HG02884 (cell line): ENCODE data around the gene TRIM34.
"Not testable (repeated sequence)": the region's sequence is repeated elsewhere in the genome, so short reads cannot be mapped to it uniquely, and the experiment has no call there.

Source experiments
- ATAC-seq: cut with Tn5 transposase; IDR thresholded peaks from one replicate; pipeline ENCODE4 v1.9.1; 2021; ENCODE audit warnings: mild to moderate bottlenecking, moderate library complexity; ENCODE audit not compliant: unreplicated experiment

TRIM34 gene

GRCh38 chr11:5624489-5625279 is at the start of gene TRIM34:
Gene TRIM34 (plus strand): TSS chr11:5625001. CDS start chr11:5632332, 7,331 bp downstream.
- peak; percentile 96 for ATAC-seq

- ATAC-seq, result no peak
These were observed 49.6 kb upstream of the TRIM34 start for GRCh38 chr11:5575152-5575551.

GRCh38 chr11:5577101-5577500 is 47.7 kb upstream of the TRIM34 start:
- no peak for ATAC-seq

- ATAC-seq, result no peak
These were observed 44.2 kb upstream of the TRIM34 start, which contains the start of gene OR52B6 for GRCh38 chr11:5580577-5580976. Gene OR52B6 (plus strand): TSS chr11:5580877. CDS start chr11:5580877, 0 bp downstream.

- no peak for ATAC-seq
These were observed 43.8 kb upstream of the TRIM34 start for GRCh38 chr11:5581014-5581413.

GRCh38 chr11:5584458-5584857 is 40.3 kb upstream of the TRIM34 start:
- not testable (repeated sequence) for ATAC-seq

- not testable (repeated sequence) for ATAC-seq
These were observed 34.9 kb upstream of the TRIM34 start for GRCh38 chr11:5589906-5590305.

- no peak for ATAC-seq
These were observed 33.2 kb upstream of the TRIM34 start for GRCh38 chr11:5591613-5592012.

GRCh38 chr11:5592615-5593014 is 32.2 kb upstream of the TRIM34 start:
- ATAC-seq, result no peak

- no peak for ATAC-seq
These were observed 31.7 kb upstream of the TRIM34 start for GRCh38 chr11:5593146-5593545.

- ATAC-seq, result no peak
These were observed 28.1 kb upstream of the TRIM34 start, which contains the start of gene TRIM6 for GRCh38 chr11:5596607-5597201. Gene TRIM6 (plus strand): TSS chr11:5596637. CDS start chr11:5596898, 261 bp downstream.

GRCh38 chr11:5597953-5598352 is 26.8 kb upstream of the TRIM34 start:
- no peak for ATAC-seq

- ATAC-seq, result peak; percentile 90
These were observed 24.4 kb upstream of the TRIM34 start for GRCh38 chr11:5600374-5600851.

- ATAC-seq, result not testable (repeated sequence)
These were observed 22.0 kb upstream of the TRIM34 start for GRCh38 chr11:5602791-5603190.

- no peak for ATAC-seq
These were observed 21.5 kb upstream of the TRIM34 start for GRCh38 chr11:5603326-5603725.

- ATAC-seq, result no peak
These were observed 19.9 kb upstream of the TRIM34 start for GRCh38 chr11:5604896-5605295.

- ATAC-seq, result no peak
These were observed 19.0 kb upstream of the TRIM34 start for GRCh38 chr11:5605849-5606248.

GRCh38 chr11:5608808-5609207 is 16.0 kb upstream of the TRIM34 start:
- no peak for ATAC-seq

- ATAC-seq, result no peak
These were observed 14.4 kb upstream of the TRIM34 start for GRCh38 chr11:5610446-5610845.

GRCh38 chr11:5611627-5612026 is 13.2 kb upstream of the TRIM34 start:
- ATAC-seq, result no peak

GRCh38 chr11:5618807-5619206 is 6.0 kb upstream of the TRIM34 start:
- no peak for ATAC-seq
